NCI-H446 (cell line): Measurements from ENCODE around the gene PDZD8.

Source experiments
- DNase-seq, 2 experiments: peaks; one replicate each; lab custom pipeline; 2025; lab: John Stamatoyannopoulos, UW

PDZD8 gene, protein sequence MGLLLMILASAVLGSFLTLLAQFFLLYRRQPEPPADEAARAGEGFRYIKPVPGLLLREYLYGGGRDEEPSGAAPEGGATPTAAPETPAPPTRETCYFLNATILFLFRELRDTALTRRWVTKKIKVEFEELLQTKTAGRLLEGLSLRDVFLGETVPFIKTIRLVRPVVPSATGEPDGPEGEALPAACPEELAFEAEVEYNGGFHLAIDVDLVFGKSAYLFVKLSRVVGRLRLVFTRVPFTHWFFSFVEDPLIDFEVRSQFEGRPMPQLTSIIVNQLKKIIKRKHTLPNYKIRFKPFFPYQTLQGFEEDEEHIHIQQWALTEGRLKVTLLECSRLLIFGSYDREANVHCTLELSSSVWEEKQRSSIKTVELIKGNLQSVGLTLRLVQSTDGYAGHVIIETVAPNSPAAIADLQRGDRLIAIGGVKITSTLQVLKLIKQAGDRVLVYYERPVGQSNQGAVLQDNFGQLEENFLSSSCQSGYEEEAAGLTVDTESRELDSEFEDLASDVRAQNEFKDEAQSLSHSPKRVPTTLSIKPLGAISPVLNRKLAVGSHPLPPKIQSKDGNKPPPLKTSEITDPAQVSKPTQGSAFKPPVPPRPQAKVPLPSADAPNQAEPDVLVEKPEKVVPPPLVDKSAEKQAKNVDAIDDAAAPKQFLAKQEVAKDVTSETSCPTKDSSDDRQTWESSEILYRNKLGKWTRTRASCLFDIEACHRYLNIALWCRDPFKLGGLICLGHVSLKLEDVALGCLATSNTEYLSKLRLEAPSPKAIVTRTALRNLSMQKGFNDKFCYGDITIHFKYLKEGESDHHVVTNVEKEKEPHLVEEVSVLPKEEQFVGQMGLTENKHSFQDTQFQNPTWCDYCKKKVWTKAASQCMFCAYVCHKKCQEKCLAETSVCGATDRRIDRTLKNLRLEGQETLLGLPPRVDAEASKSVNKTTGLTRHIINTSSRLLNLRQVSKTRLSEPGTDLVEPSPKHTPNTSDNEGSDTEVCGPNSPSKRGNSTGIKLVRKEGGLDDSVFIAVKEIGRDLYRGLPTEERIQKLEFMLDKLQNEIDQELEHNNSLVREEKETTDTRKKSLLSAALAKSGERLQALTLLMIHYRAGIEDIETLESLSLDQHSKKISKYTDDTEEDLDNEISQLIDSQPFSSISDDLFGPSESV

DNA sequence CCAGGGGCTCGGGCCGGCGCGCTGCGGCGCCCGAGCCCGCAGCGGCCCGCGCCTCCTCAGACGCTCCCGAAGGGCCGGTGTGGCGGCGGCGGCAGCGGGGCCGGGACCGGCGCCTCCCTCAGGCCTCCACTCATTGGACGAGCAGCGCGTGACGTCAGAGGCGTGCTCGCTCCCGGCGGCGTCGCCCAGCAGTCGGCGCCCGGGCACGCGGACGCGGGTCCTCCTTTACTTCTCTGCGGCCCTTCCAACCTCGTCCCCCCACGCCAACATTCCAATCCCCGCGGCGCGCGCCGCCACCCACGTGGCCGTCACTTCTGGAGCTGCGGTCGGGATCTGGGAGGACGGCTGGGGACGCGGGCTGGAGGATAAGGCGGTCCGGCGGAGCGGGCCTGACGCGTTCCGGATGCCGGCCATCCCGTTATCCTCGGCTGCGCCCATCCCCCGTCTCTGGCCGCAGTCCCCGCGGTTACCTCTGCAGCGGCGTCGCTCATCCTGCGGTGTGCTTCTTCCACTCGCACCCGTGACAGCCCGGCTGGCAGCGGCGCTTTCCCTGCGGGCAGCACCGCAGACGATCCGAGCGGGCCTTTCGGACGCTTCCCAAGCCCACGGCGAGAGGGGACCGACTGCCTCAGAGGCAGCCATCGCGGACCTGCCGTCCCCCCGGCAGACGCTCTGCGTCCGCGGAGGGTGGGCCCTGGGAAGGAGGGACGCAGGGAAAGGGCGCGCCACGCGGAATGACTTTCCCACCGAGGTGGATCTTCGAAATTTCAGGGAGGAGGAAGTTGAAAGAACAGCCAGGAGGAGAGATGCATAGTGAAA is at the start of gene PDZD8:
Gene PDZD8 (minus strand): TSS at position 81 of the 819 bp plus-strand sequence. CDS start 213 bp downstream, outside the sequence.
- DNase-seq, result peak; percentile 36 to 88

DNA sequence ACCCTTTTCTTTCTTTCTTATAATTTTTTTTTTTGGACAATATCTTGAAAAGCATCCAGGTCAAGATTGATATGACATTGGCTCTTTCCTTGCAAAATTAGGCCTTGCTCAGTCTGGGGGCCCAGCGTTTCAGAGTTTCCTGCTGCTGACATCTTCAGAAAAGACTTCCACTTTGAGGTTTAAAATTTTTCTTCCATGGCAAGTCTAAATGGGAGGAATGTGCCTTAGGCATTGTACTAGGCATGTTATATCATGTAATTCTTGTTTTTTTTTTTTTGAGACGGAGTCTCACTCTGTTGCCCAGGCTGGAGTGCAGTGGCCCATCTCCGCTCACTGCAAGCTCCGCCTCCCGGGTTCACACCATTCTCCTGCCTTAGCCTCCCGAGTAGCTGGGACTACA is 48.9 kb upstream of the PDZD8 start:
- no peak for DNase-seq

DNA sequence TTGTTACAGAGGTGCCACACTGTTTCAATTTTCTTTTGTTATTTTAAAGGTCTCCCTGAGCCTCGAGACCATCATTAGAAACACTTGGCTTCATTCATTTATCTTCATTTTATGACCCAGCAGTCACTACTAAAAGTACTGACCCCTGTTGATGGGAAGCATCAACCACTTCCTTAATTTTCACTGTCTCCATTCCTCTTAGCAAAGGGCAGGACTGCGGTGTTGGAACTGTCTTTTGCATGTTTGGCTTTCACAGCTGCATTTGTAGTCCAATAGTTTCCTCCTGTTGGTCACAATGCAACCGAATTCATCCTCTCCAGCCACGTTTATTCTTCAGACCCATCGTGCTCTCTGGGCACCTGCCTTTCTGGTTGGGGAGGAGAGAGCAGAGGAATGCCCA is 46.7 kb upstream of the PDZD8 start:
- DNase-seq, result no peak

DNA sequence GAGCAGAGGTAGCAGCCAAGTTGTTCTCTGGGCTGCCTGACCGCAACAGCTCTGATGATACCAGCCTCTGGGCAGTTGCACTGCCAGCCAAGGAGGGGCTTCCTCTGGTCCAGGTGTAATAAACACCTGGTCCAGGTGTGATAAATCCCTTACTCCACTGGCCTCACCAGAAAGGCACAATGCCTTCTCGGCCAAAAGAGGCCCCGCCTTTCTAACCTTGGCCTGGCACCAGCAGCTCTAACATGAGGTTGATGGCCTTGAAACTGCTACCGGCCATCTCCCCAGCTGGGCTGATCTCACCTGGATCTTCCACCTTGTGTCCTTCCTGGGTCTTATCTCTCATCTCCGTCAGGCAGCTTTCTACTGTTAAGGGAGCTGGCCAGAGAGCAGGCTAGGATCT is 45.5 kb upstream of the PDZD8 start:
- no peak for DNase-seq

DNA sequence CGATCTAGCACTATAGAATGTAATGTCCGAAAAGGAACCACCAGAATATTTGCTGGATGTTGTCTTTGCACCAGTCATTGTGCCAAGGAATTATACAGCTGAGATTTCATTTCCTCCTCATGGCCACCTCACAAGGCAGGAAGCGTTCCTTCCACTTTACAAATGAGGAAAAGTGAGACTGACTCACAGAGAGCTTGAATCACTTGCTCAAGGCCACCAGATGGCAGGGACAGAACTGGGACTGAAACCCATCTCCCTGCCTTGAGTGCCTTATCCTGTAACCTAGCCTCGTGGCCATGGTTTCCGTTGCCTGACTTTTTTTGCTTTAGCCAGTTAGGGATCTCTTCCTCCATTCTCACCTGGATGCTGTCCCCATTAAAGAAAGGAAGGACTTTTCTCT is 44.7 kb upstream of the PDZD8 start:
- DNase-seq, result no peak

DNA sequence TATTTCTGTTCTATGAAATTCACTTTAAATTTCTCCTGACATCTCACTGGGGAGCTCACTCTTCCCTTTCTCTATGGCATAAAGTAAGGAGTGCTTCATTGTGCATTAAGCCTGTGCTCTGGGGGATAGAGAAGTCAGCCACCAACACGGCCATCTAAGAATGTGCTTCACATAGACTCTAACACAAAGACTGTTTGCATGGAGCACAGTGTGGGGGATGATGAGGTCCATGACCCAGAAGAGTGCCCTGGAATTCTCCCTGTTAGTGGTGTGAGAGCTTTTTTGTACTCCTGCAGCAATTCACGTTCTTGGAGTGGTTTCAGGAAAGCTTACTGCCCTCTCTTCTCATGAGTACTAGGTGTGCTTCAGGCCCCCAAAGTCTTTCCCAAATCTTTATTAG is 43.9 kb upstream of the PDZD8 start:
- no peak for DNase-seq

DNA sequence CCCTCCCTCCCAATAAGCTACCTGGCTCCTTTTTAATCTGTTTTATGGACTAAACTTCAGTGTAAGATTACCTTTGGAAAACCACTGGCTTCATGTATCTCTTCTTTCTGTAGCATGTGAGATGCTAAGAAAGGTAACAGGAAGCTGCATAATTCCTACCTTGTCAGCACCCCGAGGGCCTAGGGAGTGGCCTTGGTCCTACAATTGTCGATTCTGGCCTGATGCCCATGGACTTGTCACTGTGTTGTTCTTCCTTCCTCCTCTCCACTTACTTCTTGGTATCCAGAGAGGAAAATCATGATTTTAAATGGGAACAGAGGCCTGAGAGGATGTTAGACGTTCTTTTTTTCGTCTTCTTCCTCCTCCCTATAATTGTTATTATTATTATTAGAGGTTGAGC is 42.9 kb upstream of the PDZD8 start:
- no peak for DNase-seq

DNA sequence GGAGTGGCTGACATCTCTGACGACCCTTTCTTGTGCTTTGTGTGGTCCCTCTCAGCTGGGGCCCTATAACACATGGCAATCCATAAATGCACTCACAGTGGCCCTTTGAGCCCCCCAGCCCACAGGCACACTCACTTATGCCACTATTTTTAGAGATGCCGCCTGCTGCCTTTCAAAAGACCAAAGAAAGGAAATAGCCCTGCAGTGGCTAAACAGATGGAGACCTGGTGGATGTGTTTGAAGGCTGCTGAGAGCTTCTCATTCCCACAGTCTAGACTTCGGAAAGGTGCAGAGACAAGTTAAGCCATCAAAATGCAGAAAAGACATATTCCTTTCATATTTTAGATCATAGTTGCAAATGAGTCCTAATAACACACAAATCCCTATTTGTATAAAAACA is 42.0 kb upstream of the PDZD8 start:
- DNase-seq, result no peak

DNA sequence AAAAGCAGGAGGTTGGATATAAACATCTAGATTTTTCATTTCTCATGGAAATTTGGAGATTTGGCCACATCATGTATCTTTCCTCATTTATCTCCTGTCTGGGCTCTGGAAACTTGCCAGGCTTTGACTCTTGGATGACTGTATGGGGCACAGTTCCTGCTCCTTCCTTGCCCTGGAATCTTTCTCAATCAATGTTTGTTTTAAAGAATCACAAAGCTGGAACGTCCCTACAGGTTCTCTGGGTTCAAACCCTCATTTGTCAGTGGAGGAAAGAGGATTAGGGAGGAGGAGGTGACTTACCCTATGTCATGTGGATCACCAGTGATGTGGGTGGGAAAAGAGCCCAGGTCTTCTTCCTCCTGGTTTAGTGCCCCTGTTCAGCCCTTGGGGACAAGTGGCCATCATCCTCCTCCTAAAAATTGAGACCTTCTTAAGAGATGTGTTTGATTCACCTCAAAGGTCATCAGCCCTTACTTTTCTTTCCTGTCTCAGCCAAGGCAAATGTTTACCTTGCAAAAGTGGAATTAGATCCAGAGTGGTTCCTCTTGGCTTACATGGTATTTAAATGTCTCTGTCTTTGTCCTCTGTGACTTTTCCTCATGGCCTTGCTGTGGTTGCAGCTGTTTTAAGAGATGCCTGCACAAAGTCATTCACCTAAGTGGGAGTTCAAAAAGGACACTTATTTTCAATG is 38.8 kb upstream of the PDZD8 start:
- no peak for DNase-seq

DNA sequence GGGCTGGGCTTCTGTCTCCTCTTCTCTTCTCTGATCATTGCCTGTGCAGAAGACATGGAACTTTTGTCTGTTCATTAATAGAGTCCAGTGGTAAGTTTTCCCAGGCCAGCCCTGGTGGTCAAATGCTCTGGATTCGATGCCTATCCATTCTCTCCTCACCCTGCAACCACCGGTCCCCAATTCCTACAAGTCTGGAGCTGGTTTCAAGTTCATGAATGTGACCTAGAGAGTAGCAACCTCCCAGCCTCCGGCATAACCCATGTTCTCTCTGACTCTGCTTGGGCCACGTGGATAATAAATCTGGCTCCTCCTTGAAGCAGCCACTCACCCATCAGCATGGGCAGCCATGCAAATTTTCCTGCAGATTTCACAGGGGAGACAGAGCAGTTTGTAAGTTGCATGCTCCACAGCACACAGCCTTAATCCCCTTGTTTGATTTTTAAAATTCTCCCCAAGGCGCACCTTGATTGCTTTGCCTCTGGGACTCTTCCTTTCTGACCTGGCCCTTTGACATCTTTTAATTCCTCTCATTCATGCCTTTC is 37.3 kb upstream of the PDZD8 start:
- DNase-seq, result no peak

DNA sequence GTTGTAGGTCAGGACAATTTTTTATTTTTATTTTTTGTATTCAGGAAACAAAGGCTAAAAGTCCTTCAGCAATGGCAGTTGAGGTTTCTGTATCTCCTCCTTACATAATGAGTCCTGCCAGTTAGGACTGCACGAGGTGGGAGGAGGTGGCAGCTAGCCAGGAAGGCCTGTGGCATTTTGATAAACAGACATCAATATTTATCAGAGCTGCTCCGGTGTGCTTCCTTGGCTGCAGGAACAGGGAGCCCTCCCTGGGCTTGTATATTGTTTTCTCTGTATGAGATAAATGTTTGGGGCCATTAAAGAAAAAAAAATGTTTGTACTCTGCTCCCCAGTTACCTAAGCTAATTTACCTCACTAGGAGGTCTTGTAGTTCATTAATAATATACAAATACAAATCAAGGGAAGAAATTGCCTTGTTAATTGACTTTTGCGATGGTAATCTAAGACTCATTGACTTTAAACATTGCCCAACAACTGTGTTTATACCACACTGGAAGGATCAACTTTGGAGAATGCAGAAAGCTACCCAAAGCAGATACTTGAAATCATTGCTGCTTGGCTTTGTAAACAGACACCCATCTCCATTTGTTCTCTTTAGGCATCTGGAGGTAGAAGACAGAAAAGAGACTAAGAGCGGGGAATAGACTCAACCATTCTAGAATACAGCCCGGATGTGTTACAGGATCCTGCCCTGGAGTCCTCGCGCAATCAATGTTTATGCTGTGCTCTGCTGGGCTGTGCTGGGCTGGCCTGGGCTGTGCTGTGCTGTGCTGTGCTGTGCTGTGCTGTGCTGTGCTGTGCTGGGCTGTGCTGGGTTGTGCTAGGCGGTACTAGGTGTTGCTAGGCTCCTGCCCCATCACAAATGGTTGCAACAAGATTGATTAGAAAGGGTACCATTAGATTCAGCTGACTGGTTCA is 36.5 kb upstream of the PDZD8 start:
- no peak for DNase-seq

DNA sequence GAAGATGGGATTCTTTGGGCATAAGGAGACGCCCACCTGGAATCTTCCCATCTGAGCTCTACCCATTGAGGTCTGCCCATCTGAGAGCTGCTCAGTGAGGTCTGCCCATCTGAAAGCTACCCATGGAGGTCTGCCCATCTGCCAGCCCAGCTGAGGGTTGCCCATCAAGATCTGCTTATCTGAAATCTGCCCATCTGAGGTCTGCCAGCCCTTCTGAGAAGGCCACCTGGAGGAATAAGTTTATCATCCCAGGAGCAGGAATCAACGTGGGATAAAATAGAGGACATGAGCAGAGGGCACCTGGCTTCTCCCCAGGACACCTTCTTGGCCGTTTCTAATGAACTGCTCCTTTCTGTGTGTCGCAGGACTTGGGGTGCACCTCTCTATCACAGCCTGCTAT is 35.3 kb upstream of the PDZD8 start:
- DNase-seq, result no peak

DNA sequence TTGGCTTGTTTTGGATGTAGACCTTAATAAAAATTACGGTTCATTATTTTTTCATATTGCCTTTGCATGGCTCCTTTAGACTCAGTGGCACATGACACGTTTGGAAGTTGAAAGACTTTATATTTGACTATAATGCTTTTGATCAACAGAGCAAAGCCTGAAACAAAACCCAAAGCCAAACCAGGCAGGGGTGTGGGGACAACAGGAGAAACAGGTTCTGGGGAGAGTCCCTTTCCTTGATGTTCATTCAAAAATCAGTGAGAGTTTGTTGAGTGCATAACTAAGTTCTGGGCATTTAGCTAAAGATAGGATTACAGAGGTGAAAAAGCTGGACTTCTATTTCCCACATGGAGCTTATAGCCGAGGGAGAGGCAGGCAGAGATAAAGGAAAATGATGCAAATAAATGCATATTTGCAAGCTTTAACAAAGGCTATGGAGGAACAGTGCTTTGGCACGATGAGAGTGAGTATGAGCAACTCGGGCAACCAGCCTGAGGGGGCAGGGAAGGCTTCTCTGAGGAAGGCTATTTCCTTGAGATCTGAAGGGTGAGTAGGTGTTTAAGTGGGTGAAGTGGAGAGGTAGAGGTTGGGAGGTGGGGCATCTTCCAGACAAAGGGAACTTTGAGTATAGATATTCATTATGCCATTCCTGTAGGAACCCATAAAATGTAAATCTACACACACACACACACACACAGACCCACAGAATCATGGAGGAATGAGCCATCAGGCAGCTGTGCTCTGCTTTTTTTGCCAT is 34.5 kb upstream of the PDZD8 start:
- DNase-seq, result no peak

DNA sequence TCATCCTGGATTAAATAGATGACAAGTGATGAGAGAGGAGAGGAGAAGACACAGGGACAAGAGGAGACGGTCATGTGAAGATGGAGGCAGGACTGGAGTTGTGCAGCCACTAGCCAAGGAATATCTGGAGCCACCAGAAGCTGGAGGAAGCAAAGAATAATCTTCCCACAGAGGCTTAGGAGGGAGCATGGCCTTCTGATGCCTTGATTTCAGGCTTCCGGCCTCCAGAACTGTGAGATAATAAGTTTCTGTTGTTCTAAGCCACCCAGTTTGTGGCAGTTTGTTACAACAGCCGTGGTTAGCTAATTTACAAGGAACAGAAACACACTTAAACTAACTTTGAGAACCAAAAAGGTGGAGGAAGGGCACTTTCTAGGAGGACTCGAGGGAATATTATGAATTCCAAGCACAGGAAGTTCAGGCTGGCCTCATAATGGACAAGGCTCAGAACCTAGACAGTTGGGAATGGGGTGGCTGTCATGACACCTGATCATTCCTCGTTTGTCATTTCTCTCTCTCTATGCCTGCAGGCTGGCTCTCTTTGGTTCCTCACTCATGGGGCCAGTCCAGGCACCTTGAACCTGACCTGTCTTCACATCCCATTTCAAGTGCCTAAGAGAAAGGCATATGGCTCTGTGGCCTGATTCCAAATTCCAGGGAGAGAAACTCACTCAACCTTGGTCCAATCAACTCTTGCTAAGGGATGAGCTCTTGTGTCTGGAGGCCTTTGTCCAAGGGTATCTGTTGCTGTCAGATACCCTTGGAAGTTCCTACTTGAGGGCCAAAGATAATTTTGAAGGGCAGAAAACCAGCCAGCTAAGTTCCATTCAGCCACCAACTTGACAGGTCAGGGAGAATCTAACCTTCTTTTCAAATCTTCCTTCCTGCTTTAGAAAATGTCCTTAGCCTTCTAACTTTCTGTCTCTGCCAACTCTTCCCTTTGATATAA is 33.5 kb upstream of the PDZD8 start:
- DNase-seq, result no peak

DNA sequence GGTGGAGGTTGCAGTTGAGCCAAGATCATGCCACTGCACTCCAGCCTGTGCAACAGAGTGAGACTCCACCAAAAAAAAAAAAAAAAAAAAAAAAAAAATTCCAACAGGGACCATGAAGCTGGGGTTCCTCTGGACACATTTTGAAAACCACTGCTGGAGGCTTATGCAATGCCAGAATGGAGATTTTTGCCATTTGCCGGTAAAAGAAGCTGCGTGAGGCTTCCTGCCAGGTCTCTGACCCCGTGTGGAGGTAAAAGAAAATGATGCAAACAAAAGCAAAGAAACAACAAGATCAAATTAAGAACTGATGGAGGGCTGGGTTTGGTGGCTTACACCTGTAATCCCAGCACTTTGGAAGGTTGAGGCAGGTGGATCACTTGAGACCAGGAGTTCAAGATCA is 30.5 kb upstream of the PDZD8 start:
- DNase-seq, result no peak

DNA sequence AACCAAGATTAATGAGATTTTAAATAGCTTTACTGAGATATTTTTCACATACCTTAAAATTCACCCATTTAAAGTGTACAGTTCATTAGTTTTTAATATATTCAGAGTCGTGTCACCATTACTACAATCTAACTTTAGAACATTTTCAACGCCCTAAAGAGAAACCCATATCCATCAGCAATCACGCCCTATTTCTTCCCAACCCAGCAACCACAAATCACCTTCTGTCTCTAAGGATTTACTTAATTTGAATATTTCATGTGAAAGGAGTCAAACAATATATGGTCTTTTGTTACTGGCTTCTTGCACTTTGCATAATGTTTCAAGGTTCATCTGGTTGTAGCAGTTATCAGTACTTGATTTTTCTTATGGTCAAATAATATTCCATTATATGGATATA is 25.1 kb upstream of the PDZD8 start:
- DNase-seq, result no peak

DNA sequence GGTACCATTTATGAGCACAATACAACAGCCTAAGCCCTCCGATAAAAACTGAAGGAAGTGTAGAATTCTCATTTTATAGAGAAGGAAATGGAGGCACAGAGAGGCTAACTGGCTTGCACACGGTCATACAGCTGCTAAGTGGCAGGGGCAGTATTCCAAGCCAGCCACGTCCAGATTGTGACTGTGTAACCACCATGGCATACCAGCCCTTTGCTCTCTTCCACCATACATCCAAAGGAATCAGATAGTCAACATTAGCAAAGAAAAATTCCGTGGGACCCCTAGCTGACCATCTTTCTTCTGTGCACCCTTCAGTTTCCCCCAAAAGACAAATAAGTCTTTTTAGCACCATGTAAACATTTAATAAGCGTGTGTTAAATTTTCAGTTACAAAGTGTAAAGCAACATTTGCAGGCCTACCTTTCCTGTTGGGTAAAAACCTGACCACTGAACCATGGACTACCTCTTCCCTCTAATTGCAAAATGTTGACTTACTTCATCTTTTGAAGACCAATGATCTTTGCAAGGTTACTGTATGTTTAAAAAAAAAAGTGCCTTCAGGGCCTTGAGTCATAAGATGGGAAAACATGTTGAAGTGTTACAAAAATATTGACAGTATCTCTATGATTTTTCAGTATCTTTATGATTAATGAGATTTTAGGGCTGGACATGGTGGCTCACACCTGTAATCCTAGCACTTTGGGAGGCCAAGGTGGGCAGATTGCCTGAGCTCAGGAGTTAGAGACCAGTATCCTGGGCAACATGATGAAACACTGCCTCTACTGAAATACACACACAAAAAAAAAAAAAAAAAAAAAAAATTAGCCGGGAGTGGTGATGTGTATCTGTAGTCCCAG is 24.3 kb upstream of the PDZD8 start:
- DNase-seq, result no peak
